Measurements from ENCODE around the gene GABRR3. TPM values are rescaled to one million over a fixed set of nuclear protein-coding genes. Genes with fewer than 3 reads are reported as not detected.

Gene GABRR3
- polyA plus RNA-seq, 1 donor from 2014 or later: not detected

DNA sequence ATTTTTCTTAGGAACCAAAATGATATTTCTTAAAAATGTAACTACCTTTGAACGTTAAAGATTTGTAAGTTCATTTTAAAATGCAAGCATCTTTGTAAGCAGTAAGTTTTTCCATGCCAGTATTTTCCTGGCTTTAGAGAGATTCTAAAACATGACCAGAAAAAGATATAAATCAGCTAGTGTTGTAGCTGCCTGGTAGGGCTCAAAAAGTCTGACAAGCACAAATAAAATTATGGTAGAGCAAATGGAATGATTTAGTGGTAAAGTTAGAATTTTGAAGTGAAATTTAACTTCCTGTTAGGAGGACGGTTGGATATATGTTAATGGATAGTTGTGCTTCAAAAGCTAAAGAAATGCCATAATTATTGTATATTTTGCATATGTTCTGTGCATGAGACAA lies 29.7 kb downstream of the GABRR3 start:
- TF ChIP-seq POLR2AphosphoS5 (IDR thresholded peaks at IDR 0.05): no peak
- TF ChIP-seq MXI1 (conservative IDR thresholded peaks at IDR 0.05; ENCODE audit: poor library complexity, severe bottlenecking): no peak
- TF ChIP-seq, protein P1, sequence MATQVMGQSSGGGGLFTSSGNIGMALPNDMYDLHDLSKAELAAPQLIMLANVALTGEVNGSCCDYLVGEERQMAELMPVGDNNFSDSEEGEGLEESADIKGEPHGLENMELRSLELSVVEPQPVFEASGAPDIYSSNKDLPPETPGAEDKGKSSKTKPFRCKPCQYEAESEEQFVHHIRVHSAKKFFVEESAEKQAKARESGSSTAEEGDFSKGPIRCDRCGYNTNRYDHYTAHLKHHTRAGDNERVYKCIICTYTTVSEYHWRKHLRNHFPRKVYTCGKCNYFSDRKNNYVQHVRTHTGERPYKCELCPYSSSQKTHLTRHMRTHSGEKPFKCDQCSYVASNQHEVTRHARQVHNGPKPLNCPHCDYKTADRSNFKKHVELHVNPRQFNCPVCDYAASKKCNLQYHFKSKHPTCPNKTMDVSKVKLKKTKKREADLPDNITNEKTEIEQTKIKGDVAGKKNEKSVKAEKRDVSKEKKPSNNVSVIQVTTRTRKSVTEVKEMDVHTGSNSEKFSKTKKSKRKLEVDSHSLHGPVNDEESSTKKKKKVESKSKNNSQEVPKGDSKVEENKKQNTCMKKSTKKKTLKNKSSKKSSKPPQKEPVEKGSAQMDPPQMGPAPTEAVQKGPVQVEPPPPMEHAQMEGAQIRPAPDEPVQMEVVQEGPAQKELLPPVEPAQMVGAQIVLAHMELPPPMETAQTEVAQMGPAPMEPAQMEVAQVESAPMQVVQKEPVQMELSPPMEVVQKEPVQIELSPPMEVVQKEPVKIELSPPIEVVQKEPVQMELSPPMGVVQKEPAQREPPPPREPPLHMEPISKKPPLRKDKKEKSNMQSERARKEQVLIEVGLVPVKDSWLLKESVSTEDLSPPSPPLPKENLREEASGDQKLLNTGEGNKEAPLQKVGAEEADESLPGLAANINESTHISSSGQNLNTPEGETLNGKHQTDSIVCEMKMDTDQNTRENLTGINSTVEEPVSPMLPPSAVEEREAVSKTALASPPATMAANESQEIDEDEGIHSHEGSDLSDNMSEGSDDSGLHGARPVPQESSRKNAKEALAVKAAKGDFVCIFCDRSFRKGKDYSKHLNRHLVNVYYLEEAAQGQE (IDR thresholded peaks at IDR 0.05; ENCODE audit: borderline replicate concordance): no peak
- no peak for TF ChIP-seq SMC3 (conservative IDR thresholded peaks at IDR 0.05; ENCODE audit: poor library complexity)
- TF ChIP-seq TAF1 (IDR thresholded peaks at IDR 0.05; ENCODE audit: low read depth): no peak
- TF ChIP-seq RAD21 (conservative IDR thresholded peaks at IDR 0.05): no peak
- TF ChIP-seq EZH2 (IDR thresholded peaks at IDR 0.05; ENCODE audit: borderline replicate concordance, insufficient read depth, low read length, poor library complexity, severe bottlenecking): no peak
- no peak for TF ChIP-seq EP300 (conservative IDR thresholded peaks at IDR 0.05; ENCODE audit: poor library complexity, severe bottlenecking)
- TF ChIP-seq, protein P2, sequence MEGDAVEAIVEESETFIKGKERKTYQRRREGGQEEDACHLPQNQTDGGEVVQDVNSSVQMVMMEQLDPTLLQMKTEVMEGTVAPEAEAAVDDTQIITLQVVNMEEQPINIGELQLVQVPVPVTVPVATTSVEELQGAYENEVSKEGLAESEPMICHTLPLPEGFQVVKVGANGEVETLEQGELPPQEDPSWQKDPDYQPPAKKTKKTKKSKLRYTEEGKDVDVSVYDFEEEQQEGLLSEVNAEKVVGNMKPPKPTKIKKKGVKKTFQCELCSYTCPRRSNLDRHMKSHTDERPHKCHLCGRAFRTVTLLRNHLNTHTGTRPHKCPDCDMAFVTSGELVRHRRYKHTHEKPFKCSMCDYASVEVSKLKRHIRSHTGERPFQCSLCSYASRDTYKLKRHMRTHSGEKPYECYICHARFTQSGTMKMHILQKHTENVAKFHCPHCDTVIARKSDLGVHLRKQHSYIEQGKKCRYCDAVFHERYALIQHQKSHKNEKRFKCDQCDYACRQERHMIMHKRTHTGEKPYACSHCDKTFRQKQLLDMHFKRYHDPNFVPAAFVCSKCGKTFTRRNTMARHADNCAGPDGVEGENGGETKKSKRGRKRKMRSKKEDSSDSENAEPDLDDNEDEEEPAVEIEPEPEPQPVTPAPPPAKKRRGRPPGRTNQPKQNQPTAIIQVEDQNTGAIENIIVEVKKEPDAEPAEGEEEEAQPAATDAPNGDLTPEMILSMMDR (IDR thresholded peaks at IDR 0.05; ENCODE audit: poor library complexity, severe bottlenecking): no peak
- Histone ChIP-seq H3K27me3 (ENCODE audit: insufficient read depth, low read depth, low read length) (no peaks in the 10 kb centered on the region), H2AFZ (ENCODE audit: low read depth, low read length) (no peak overlapping the region), H4K20me1 (ENCODE audit: insufficient read depth) (no peaks in the 10 kb centered on the region), H3K27ac (ENCODE audit: low read length) (no peak overlapping the region), H3K9me3 (ENCODE audit: low read length) (no peaks in the 10 kb centered on the region), H3K4me2 (ENCODE audit: low read length) (no peak overlapping the region), H3K79me2 (replicated peaks; ENCODE audit: insufficient read depth, low read length) (no peaks in the 10 kb centered on the region), H3K9ac (ENCODE audit: low read length) (no peak overlapping the region), H3K36me3 (ENCODE audit: insufficient read depth, low read length) (no peaks in the 10 kb centered on the region), H3K4me3 (ENCODE audit: low read length) (no peak overlapping the region), H3F3A (ENCODE audit: insufficient read depth, low read length, poor library complexity, severe bottlenecking) (no peaks in the 10 kb centered on the region), H3K9me2 (ENCODE audit: insufficient read depth, low read length) (no peaks in the 10 kb centered on the region)

DNA sequence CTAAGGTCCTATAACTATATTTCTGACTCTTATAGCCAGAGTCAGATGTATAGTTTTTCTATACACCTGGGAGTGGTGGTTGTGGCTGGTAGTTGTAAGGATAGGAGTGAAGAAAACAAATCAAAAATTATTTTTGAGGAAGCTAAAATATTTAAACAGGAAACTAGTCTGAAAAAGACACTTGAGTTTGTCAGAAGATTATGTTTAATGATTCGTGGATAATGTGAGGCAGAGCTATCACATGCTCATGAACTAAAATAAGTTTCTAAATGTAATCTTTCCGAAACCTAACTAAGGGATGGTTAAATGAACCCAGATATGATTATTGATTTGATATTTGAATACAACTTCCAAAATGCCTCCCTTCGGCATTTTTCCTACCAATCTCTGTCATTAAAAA lies 30.4 kb downstream of the GABRR3 start:
- no peaks in the 10 kb centered on the region for H3K79me2 ChIP-seq (replicated peaks; ENCODE audit: insufficient read depth, low read length)
- H3F3A ChIP-seq (ENCODE audit: insufficient read depth, low read length, poor library complexity, severe bottlenecking): no peaks in the 10 kb centered on the region
- no peaks in the 10 kb centered on the region for H3K27me3 ChIP-seq (ENCODE audit: insufficient read depth, low read depth, low read length)
- no peaks in the 10 kb centered on the region for H3K9me3 ChIP-seq (ENCODE audit: low read length)
- TF ChIP-seq TAF1 (IDR thresholded peaks at IDR 0.05; ENCODE audit: low read depth): no peak
- no peak for TF ChIP-seq POLR2AphosphoS5 (IDR thresholded peaks at IDR 0.05)
- TF ChIP-seq SMC3 (conservative IDR thresholded peaks at IDR 0.05; ENCODE audit: poor library complexity): no peak
- TF ChIP-seq RAD21 (conservative IDR thresholded peaks at IDR 0.05): no peak
- no peak for TF ChIP-seq MXI1 (conservative IDR thresholded peaks at IDR 0.05; ENCODE audit: poor library complexity, severe bottlenecking)
- TF ChIP-seq, protein P2 (IDR thresholded peaks at IDR 0.05; ENCODE audit: poor library complexity, severe bottlenecking): no peak
- TF ChIP-seq EP300 (conservative IDR thresholded peaks at IDR 0.05; ENCODE audit: poor library complexity, severe bottlenecking): no peak
- TF ChIP-seq EZH2 (IDR thresholded peaks at IDR 0.05; ENCODE audit: borderline replicate concordance, insufficient read depth, low read length, poor library complexity, severe bottlenecking): no peak
- TF ChIP-seq, protein P1 (IDR thresholded peaks at IDR 0.05; ENCODE audit: borderline replicate concordance): no peak
- H2AFZ ChIP-seq (ENCODE audit: low read depth, low read length): no peak overlapping the region
- no peaks in the 10 kb centered on the region for H4K20me1 ChIP-seq (ENCODE audit: insufficient read depth)
- H3K27ac ChIP-seq (ENCODE audit: low read length): no peak overlapping the region
- H3K36me3 ChIP-seq (ENCODE audit: insufficient read depth, low read length): no peaks in the 10 kb centered on the region
- no peaks in the 10 kb centered on the region for H3K9me2 ChIP-seq (ENCODE audit: insufficient read depth, low read length)
- no peak overlapping the region for H3K4me2 ChIP-seq (ENCODE audit: low read length)
- no peak overlapping the region for H3K4me3 ChIP-seq (ENCODE audit: low read length)
- H3K9ac ChIP-seq (ENCODE audit: low read length): no peak overlapping the region

All from neural cell (in vitro differentiated cells).